Cardiac muscle cell (in vitro differentiated cells and primary cell): ENCODE results near the gene MEGF6. TPM values are rescaled to one million over a fixed set of nuclear protein-coding genes. Genes with fewer than 3 reads are reported as not detected.

Experiments used
- DNase-seq, 2 donors: peaks; one replicate each; pipeline versions ENCODE4 v3.0.0 to v3.0.0-alpha.2; 2010 to 2017; ENCODE audit warnings: low read depth in 1 of 2, low spot score in 1 of 2
- H3K27ac ChIP-seq: fragments of 200-600 bp; sonication (generic); 2 replicates; pipeline ENCODE4 v1.5.1; 2016
- H3K27me3 ChIP-seq: fragments of 200-600 bp; sonication (generic); 2 replicates; pipeline ENCODE4 v1.6.0; 2016; ENCODE audit warnings: control low read depth
- H3K36me3 ChIP-seq: fragments of 200-600 bp; sonication (generic); 2 replicates; pipeline ENCODE4 v1.5.1; 2016; ENCODE audit warnings: control low read depth
- H3K4me1 ChIP-seq: fragments of 200-600 bp; sonication (generic); 2 replicates; pipeline ENCODE4 v1.8.1; 2017; ENCODE audit warnings: low read depth, mild to moderate bottlenecking, mixed run types
- H3K4me3 ChIP-seq: fragments of 200-600 bp; sonication (generic); 2 replicates; pipeline ENCODE4 v1.5.1; 2016; ENCODE audit warnings: mild to moderate bottlenecking
- H3K9me3 ChIP-seq: fragments of 200-600 bp; sonication (generic); 2 replicates; pipeline ENCODE4 v1.5.1; 2017; ENCODE audit warnings: low read depth, mild to moderate bottlenecking, control low read depth
- polyA plus RNA-seq: library from polyadenylated mRNA; unstranded; fragments of >200 nt; fragmentation: Nextera tagmentation; extraction: Ambion mirVana; gene quantifications from 2 replicates; pipeline ENCODE4 v1.2.1, GENCODE V29; 2016
- total RNA-seq: library from RNA; depleted of rRNA; stranded (reverse); fragments of >200 nt; gene quantifications from 2 replicates; pipeline ENCODE4 v1.2.3, GENCODE V29; 2016
- TF ChIP-seq, protein P1 (sequence below): IDR thresholded peaks from 2 replicates; pipeline ENCODE4 v1.5.1; 2012; ENCODE audit warnings: low read depth, mild to moderate bottlenecking, low read length

MEGF6 gene
- total and polyA plus RNA-seq, 2 experiments from 2014 or later, result 11.1 to 31.7 TPM

DNA sequence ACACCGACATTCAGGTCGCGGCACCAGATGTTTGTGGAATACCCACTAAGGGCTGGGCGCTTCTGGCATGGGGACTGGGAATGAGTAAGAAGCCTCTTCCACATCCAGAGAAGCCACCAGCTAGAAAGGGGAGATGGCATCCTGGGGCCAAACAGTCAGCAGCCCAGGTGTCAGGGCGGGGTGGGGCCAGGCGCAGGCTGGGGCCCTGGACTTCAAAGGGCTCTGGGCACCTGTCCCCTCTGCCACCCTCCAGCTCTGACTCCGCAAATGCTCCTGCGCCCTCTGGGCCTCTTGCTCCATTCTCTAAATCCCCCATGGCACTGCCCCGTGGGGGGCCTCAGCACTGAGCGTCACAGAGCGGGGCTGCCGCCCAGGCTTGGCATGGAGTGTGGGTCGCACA lies 70.4 kb downstream of the MEGF6 start:
- TF ChIP-seq, protein P1, sequence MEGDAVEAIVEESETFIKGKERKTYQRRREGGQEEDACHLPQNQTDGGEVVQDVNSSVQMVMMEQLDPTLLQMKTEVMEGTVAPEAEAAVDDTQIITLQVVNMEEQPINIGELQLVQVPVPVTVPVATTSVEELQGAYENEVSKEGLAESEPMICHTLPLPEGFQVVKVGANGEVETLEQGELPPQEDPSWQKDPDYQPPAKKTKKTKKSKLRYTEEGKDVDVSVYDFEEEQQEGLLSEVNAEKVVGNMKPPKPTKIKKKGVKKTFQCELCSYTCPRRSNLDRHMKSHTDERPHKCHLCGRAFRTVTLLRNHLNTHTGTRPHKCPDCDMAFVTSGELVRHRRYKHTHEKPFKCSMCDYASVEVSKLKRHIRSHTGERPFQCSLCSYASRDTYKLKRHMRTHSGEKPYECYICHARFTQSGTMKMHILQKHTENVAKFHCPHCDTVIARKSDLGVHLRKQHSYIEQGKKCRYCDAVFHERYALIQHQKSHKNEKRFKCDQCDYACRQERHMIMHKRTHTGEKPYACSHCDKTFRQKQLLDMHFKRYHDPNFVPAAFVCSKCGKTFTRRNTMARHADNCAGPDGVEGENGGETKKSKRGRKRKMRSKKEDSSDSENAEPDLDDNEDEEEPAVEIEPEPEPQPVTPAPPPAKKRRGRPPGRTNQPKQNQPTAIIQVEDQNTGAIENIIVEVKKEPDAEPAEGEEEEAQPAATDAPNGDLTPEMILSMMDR, result no peak
- Histone ChIP-seq H3K27me3 (no peaks in the 10 kb centered on the region), H3K27ac (no peak overlapping the region), H3K9me3 (no peaks in the 10 kb centered on the region), H3K4me3 (no peak overlapping the region), H3K4me1 (peaks cover 7% of the 10 kb centered on the region), H3K36me3 (no peaks in the 10 kb centered on the region)
- DNase-seq, result no peak

DNA sequence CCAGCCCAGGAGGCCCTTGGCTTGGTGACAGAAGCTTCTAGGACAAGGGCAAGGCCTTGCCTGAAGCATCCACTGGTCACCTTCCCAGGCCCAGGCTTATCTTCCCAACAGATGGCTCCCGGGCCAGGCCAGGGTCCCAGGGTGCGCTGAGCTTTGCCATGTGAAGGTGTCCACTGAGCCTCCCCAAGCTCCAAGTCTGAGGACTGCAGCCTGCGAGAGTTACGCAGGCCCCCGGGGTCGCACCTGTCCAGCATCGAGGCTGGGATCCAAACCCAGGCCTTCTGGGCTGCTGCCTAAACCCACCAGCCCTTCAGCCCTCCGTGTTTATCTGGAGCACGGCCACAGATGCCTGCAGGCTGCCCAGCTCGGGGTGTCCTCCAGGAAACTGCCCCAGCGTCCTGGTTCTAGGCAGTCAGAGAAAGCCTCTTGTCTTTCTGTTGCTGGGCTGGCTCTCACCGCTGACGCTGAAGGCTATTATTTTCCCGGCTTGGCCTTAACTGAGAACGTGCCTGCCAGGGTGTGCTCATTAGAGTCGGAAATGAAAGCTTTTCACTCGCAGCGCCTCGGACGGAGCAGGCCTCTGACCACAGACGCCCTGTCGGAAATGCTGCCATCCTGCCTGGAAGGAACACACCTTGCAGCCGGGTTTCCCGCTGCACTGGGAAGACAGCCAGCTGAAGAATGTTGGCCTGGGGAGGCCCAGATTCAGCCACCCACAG lies 71.4 kb downstream of the MEGF6 start:
- Histone ChIP-seq H3K4me3 (no peak overlapping the region), H3K36me3 (no peaks in the 10 kb centered on the region), H3K4me1 (peaks cover 3% of the 10 kb centered on the region), H3K9me3 (no peaks in the 10 kb centered on the region), H3K27me3 (no peaks in the 10 kb centered on the region), H3K27ac (peak overlapping the region; percentile 28)
- DNase-seq, result peak in 1 of 2 donors; percentile 33
- TF ChIP-seq, protein P1, result no peak

DNA sequence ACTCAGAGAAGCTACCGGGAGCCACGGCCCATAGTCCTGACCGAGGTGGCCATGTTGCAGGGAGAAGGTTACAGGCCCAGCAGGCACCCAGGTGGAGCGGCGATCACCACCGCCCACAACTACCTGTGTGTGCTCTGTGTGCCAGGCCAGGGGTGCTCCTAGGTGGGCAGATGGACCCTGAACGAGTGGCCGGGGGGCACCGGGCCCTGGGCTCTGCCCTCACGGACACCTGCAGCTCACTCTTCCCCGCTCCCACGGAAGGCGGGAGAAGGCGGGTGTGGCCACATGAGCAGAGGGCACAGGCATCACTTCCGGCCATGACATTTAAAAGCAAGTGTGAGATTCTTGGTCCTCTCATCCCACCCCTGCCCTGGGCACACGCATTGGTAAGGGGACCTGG lies 73.9 kb downstream of the MEGF6 start:
- H3K27me3 ChIP-seq, result no peaks in the 10 kb centered on the region
- H3K36me3 ChIP-seq, result no peaks in the 10 kb centered on the region
- no peak overlapping the region for H3K27ac ChIP-seq
- no peak overlapping the region for H3K4me3 ChIP-seq
- H3K9me3 ChIP-seq, result no peaks in the 10 kb centered on the region
- no peak for DNase-seq
- TF ChIP-seq, protein P1, result no peak
- H3K4me1 ChIP-seq, result no peaks in the 10 kb centered on the region

DNA sequence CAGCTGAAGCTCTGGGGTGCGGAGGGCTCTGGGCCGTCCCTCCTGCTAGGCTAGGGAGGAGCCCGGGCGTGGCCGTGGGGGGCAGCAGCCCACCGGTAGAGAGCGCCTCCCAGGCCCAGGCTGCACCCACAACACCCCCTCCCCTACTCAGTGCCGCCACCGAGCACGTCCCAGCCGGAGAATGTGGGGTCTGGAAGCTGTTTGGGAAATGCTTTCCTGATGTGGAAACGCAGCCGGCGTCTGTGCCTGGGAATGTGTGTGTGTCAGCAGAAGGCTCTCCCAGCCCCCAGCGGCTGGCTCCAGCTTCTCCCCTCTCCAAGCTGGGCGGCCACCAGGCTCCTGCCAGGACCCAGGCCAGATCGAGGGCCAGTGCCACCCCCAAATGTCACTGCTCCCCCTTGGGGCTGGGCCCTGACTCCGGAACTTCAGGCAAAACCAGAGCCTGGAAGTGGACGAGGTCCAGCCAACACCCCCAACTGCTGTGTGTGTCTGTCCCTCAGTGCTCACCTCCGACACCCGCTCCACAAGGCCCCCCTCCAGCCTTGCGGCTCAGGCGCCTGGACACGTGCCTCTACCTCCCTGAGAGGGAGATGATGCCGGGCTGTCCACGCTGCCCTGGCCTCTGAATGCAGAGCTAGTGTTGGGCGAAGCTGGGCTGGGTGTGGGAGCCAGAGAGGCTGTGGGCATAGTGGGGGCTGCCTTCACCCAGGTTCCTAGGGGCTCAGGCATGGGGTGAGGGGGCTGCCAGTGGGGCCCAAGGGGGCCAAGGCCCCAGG lies 74.7 kb downstream of the MEGF6 start:
- H3K27me3 ChIP-seq, result no peaks in the 10 kb centered on the region
- TF ChIP-seq, protein P1, result no peak
- H3K27ac ChIP-seq, result no peak overlapping the region
- H3K4me1 ChIP-seq, result peaks cover 3% of the 10 kb centered on the region
- no peak overlapping the region for H3K4me3 ChIP-seq
- no peak for DNase-seq
- no peaks in the 10 kb centered on the region for H3K9me3 ChIP-seq
- no peaks in the 10 kb centered on the region for H3K36me3 ChIP-seq

DNA sequence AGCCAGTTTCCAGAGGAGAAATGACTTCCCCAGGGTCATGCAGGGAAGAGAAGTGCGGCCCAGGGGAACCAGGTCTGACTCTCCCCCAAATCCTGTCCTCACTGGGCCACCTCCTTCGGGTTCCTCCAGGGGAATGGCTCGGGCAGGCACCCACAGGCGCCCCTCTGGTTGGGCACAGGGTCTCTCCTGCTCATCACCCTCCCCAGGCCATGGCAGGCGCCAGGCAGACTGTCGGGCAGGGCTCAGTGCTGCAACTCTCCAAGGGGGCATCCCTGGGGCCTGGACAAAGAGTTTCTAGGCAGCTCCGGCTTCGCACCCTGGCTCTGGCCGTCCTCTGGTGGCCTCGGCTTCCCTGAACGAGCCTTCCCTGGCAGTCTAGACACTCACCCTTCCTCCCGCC lies 75.6 kb downstream of the MEGF6 start:
- no peak overlapping the region for H3K4me3 ChIP-seq
- no peaks in the 10 kb centered on the region for H3K9me3 ChIP-seq
- H3K36me3 ChIP-seq, result no peaks in the 10 kb centered on the region
- no peaks in the 10 kb centered on the region for H3K27me3 ChIP-seq
- TF ChIP-seq, protein P1, result no peak
- DNase-seq, result no peak
- H3K27ac ChIP-seq, result no peak overlapping the region
- H3K4me1 ChIP-seq, result peaks cover 7% of the 10 kb centered on the region
